Limb (tissue), 2 donors: ENCODE data around the gene TAS1R3.

Source experiments
- DNase-seq, 2 donors: peaks; one replicate each; pipeline ENCODE4 v3.0.0-alpha.2; 2016; ENCODE audit errors: extremely low spot score in 2 of 2

Gene TAS1R3

GRCh38 chr1:1370771-1371300 is 39.8 kb downstream of the TAS1R3 start:
- no peak for DNase-seq

- no peak for DNase-seq
These were observed 40.3 kb downstream of the TAS1R3 start for GRCh38 chr1:1371364-1371745.

- DNase-seq = peak in 1 of 2 donors; percentile 86
These were observed 40.9 kb downstream of the TAS1R3 start for GRCh38 chr1:1371746-1372711.

DNA sequence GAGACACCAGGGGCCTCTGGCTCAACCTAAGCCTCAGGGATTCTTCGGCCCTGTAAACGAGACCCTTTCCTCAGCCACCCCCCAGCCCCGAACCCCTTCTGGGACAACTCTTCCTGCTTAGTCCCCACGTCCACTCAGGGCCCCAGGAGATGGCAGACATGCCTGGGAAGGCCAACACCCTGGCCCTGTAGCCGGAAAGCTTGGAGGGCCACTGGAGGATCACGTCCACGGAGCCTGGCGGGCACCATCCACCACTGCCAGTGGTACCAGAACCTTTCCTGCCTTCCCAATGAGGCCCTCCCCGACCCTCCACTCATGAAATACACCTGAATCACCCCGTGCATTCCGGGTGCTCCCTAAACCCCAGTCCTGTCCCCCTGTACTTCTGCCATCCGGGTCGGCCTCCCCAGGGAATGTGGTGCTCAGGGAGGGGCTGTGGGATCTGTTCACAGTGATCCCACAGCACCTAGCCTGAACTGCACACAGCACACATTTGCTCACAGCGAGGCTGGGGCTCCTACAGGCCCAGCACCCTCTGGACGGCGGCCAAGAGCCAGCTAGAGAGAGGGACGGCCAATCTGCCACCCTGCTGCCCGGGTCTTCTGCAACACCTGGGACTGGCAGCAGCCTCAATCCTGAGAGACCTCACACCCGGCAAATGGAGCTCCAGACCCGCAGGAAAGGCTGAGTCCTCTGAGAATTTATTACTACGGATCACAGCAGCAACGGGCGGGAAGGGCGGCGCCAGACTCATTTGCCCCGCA is 42.2 kb downstream of the TAS1R3 start:
- no peak for DNase-seq

GRCh38 chr1:1373815-1374588 is 42.9 kb downstream of the TAS1R3 start:
- DNase-seq = no peak

DNA sequence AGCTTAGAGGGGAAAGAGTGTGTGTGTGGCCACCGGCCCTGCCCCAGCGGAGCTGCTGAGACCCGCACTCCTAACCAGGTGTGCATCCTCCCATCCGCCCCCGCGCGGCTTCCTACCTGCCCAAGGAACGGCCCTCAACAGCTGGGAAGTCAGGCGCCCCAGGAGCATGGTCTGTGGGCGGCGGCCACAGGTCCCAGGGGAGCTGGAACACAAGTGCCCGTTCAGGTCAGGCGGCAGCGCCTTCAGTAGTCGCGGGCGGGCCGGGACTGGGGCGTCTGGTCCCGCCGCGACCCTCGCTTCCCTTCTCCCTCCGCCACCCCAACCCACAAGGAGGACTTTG is 43.5 kb downstream of the TAS1R3 start:
- no peak for DNase-seq

DNA sequence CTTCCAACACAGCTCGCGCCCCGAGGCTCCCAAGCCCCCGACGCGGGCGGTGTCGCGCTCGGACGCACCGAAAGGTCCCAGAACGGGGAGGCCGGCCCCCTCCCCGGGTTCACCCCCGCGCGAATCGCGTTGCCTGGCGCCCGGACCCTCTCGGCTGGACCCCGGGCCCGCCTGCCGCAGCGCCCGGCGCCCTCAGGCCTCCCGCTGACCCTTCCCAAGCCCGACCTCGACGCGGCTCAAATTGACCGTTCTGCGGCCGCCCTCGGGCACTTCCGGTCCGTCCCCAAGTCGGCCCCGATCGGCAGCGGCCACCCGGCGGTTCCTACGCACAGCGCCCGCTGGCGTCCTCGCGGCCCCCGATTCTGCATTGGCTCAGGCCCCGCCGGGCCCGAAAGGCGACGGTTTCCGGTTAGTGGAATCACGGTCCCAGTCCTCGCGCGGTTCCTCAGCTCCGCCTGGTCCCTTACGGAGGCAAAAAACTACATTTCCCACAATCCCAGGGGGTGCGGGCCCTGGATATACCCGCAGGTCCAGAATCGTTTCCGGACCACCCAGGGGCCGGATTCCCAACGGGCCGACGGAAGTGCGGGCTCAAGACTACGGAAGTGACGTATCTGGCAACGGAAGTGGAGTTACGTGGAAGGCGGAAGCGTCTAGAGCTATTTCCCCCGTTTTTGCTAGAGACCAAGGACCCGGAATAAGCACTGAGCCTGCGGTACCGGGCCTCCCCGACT is 44.0 kb downstream of the TAS1R3 start, which contains the start of gene AURKAIP1:
TSS of gene AURKAIP1 (minus strand) at position 279 of the 734 bp plus-strand sequence. CDS start 451 bp downstream, outside the sequence.
- DNase-seq = peak; percentile 98 to 99

DNA sequence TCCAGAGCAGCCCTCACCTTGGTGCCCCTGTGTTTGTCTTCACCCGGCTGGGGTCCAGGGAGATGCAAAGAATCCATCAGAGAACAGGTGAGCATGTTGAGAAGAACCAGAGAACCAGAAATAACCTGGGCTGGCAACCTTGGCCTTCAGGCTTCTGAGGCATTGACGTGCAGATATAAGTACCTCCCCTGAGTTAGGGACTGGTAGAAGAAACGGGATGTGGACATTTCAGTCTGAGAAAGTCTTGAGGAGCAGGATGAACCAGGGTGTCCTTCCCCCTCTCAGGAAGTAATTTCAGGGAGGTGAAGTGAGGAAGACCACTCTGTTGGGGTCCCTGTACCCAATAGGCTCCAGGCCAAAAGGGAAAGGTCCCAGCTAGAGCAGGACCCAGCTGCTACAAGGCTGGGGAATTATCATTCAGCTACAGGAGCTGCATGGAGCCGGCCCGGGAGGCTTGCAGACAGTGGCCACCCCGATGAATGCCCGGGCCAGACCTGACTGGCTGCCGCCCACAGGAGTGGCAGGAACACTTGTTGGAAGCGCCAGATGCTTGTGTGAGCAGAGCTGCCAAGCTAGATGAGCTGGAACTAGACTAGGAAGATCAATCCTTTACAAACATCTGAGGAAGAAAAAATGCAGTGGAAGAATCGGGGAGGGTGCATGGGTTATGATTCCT is 45.6 kb downstream of the TAS1R3 start:
- DNase-seq = no peak

- DNase-seq = no peak
These were observed 46.6 kb downstream of the TAS1R3 start for GRCh38 chr1:1377540-1378205.

DNA sequence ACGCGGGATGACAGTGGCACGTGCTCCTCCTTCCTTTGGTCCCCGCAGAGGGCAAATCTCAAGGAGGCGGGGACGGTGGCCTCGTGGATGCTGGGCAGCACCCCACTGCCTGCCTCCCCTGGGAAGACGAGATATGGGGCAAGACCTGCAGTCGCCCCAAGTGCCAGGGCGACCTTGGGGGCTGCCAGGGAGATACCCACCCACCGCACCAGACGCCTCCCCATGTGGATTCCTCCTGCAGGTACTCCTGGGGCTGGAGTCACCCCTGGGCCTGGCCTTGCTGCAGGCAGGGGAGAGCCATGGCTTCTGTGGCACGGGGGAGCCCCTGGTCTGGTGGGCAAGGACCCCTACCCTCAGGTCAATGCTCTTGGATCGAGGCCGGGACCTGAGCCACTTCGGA is 49.8 kb downstream of the TAS1R3 start:
- no peak for DNase-seq

- no peak for DNase-seq
These were observed 50.2 kb downstream of the TAS1R3 start for GRCh38 chr1:1381294-1381693.
